ENCODE data around the gene PRPSAP1.

The PRPSAP1 gene

GRCh38 chr17:76276461-76277299, 77.0 kb downstream of the PRPSAP1 start:
- ChIA-PET POLR2A (ENCODE audit: low non-redundant PET) (no interaction called here), CTCF (interaction anchor here (0.6 to 1.7 kb wide), 3 partner anchors 22 to 155 kb away, joined by 3 to 6 read pairs (median 3); no protein-coding TSS in a partner anchor)
- DNase-seq (ENCODE audit: low spot score) = peak; percentile 38
- peak overlapping the region; percentile 66 for H3K27ac ChIP-seq
- TF ChIP-seq, protein P1, sequence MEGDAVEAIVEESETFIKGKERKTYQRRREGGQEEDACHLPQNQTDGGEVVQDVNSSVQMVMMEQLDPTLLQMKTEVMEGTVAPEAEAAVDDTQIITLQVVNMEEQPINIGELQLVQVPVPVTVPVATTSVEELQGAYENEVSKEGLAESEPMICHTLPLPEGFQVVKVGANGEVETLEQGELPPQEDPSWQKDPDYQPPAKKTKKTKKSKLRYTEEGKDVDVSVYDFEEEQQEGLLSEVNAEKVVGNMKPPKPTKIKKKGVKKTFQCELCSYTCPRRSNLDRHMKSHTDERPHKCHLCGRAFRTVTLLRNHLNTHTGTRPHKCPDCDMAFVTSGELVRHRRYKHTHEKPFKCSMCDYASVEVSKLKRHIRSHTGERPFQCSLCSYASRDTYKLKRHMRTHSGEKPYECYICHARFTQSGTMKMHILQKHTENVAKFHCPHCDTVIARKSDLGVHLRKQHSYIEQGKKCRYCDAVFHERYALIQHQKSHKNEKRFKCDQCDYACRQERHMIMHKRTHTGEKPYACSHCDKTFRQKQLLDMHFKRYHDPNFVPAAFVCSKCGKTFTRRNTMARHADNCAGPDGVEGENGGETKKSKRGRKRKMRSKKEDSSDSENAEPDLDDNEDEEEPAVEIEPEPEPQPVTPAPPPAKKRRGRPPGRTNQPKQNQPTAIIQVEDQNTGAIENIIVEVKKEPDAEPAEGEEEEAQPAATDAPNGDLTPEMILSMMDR (conservative IDR thresholded peaks at IDR 0.05; ENCODE audit: low read depth) = no peak

DNA sequence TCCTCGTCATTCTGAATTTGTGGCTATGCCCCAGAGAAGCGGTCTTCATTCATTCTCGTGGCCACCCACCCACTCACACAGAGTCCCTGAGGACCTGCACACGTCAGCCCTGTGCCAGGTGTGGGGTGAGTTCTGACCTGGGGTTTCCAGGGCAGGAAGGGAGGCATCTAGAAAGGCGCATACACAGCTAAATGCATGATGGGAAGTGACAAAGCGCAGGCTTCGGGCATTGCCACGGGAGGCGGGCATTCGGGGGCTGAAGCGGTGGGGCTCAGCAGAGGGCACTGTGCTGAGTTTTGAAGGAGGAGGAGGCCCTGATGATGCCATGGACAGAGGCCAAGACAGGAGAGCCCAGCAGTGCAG, 77.7 kb downstream of the PRPSAP1 start:
- H3K27ac ChIP-seq = peak overlapping the region; percentile 66
- POLR2A ChIA-PET (ENCODE audit: low non-redundant PET) = no interaction called here
- CTCF ChIA-PET = interaction anchor here (0.6 to 1.7 kb wide), 3 partner anchors 23 to 155 kb away, joined by 3 to 6 read pairs (median 4); no protein-coding TSS in a partner anchor
- TF ChIP-seq, protein P1 (conservative IDR thresholded peaks at IDR 0.05; ENCODE audit: low read depth) = no peak
- no peak for DNase-seq (ENCODE audit: low spot score)

- TF ChIP-seq, protein P1 (conservative IDR thresholded peaks at IDR 0.05; ENCODE audit: low read depth) = no peak
- peak overlapping the region; percentile 93; the same call in 1 of the 2 replicates for H3K27ac ChIP-seq
- POLR2A ChIA-PET (ENCODE audit: low non-redundant PET) = no interaction called here
- no peak for DNase-seq (ENCODE audit: low spot score)
- CTCF ChIA-PET = interaction anchor here (0.6 to 1.7 kb wide), 4 partner anchors 24 to 189 kb away, joined by 3 to 6 read pairs (median 4); no protein-coding TSS in a partner anchor
These were observed 78.2 kb downstream of the PRPSAP1 start for GRCh38 chr17:76275382-76276068.

- POLR2A ChIA-PET (ENCODE audit: low non-redundant PET) = no interaction called here
- TF ChIP-seq, protein P1 (conservative IDR thresholded peaks at IDR 0.05; ENCODE audit: low read depth) = no peak
- H3K27ac ChIP-seq = peak overlapping the region; percentile 93
- CTCF ChIA-PET = interaction anchor here (0.5 to 1.2 kb wide), 5 partner anchors 9 to 330 kb away, joined by 3 to 7 read pairs (median 3); partner anchors contain the start of gene EXOC7
- DNase-seq (ENCODE audit: low spot score) = no peak
These were observed 79.4 kb downstream of the PRPSAP1 start for GRCh38 chr17:76274112-76274956.

- no peak for DNase-seq (ENCODE audit: low spot score)
- TF ChIP-seq, protein P1 (conservative IDR thresholded peaks at IDR 0.05; ENCODE audit: low read depth) = no peak
- POLR2A ChIA-PET (ENCODE audit: low non-redundant PET) = no interaction called here
- peak overlapping the region; percentile 93 for H3K27ac ChIP-seq
- CTCF ChIA-PET = interaction anchor here (0.5 to 1.2 kb wide), 3 partner anchors 10 to 150 kb away, joined by 3 to 5 read pairs (median 3); no protein-coding TSS in a partner anchor
These were observed 80.1 kb downstream of the PRPSAP1 start for GRCh38 chr17:76273445-76274111.
